GM12865 (cell line): ENCODE data around the gene NUDT3.
A peak's percentile ranks its signal among the peaks of the same experiment; 100 is the strongest.
"Not testable (repeated sequence)": the region's sequence is repeated elsewhere in the genome, so short reads cannot be mapped to it uniquely, and the experiment has no call there.

Experiments
- DNase-seq: peaks from one replicate; pipeline ENCODE4 v3.0.0; 2010; ENCODE audit warnings: low read depth
- H3K4me3 ChIP-seq: 2 replicates; pipeline ENCODE4 v1.5.1; 2011; ENCODE audit warnings: mild to moderate bottlenecking, low read depth, low read length, control low read depth
- CTCF ChIP-seq: IDR thresholded peaks from 2 replicates; pipeline ENCODE4 v1.5.1; 2011; ENCODE audit warnings: low read length, control low read depth, low read depth, inconsistent platforms; ENCODE audit not compliant: insufficient read depth; ENCODE audit errors: missing control alignments

NUDT3 gene

DNA sequence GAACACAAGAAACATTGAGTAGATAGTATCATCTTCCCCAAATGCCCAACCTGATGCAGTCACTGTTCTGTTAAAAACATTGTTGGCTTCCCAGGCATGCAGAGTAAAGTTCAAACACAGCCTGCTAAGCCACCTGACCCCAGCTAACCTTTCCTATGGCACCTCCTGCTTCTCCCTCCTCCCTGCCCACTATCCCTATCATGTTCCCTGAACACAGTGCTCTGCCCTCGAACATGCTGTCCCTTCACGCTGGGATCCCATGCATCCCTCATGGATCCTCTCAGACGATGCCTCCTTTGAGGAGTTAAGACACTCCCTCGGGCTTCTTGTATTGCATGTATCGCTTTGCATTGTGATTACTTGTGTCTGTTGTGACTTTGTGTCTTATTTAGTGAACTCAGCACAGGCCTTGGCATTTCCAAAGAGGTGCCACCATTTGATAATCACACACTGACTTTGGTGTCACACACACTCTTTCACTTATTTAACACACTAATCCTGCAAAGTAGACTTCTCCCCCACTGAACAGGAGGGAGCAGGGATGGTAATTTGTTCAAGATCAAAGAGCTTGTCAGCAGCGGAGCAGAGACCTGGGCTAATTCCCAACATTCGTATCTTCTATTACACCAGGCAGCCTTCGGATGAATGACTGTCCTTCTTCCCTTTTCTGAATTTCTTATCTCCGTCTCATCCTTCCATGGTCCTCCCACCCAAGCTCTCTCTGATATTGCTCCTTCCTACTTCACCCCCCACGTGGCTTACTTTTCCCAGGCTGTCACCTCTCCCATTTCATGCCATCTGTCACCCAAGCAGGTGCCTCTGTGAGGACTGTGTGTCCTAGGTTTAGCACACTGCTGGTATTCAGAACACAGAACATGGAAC lies 115.3 kb downstream of the NUDT3 start:
- no peak for TF ChIP-seq CTCF
- no peak overlapping the region for H3K4me3 ChIP-seq
- DNase-seq = no peak

DNA sequence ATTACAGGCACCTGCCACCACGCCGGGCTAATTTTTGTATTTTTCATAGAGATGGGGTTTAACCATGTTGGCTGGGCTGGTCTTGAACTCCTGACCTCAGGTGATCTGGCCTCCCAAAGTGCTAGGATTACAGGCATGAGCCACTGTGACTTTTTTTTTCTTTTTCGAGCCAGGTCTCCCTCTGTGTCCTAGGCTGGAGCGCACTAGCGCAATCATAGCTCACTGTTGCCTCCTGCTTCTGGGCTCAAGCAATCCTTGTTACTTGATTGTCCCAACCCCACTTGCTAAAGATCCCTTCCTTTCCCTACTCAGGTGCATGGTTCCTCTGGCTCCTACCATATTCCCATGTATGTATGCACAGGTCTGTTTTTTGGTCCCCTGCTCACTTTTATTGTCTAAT lies 116.3 kb downstream of the NUDT3 start:
- no peak overlapping the region for H3K4me3 ChIP-seq
- no peak for DNase-seq
- TF ChIP-seq CTCF = no peak

GRCh38 chr6:34275128-34275804 lies 117.2 kb downstream of the NUDT3 start:
- no peak for DNase-seq
- H3K4me3 ChIP-seq = no peak overlapping the region
- no peak for TF ChIP-seq CTCF

- H3K4me3 ChIP-seq = no peak overlapping the region
- TF ChIP-seq CTCF = no peak
- no peak for DNase-seq
Observed at GRCh38 chr6:34274129-34274528, 118.3 kb downstream of the NUDT3 start.

- no peak for TF ChIP-seq CTCF
- no peak overlapping the region for H3K4me3 ChIP-seq
- no peak for DNase-seq
Observed at GRCh38 chr6:34273242-34273805, 119.1 kb downstream of the NUDT3 start.

DNA sequence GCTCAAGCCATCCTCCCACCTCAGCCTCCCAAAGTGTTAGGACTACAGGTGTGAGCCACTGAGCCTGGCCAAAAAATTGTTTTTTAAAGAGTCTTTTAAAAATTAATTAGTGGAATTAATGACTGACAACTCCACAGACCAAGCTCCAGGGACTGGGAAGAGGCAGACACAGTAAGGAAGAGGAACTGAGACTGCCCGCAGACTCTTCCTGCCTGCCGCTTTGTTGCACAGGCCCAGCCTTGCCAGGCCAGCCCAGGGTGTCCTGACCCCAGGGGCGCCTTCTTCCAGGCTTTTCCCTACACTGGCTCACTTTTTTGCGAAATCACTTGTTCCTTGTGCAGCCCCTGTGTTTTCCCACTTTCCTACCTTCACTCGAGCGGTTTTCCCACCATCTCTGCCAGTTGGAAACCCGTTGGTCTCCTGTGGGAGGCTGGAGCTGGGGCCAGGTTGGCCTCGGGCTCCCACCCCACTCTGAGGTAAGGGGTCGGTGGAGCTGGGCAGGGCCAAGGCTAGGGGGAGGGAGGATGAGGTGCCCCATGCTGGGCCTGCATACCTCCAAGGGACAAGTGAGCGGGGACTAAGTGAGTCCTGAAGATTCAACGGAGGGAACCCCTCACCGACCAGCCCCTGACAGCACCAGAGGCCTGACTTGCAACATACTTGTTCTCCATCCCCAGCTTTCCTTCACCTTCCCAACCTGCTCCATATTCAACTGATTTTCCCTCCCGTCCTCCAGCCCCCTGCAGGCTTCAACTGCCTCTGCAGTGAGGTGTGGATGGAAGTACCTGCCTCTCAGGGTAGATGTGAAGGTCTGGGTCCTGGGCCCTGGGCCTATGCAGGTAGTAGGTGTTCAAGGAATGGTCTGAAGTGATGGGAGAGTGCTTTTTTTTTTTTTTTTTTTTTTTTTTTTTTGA lies 120.2 kb downstream of the NUDT3 start:
- H3K4me3 ChIP-seq = no peak overlapping the region
- no peak for DNase-seq
- peak; percentile 5 for TF ChIP-seq CTCF

- H3K4me3 ChIP-seq, DNase-seq: not testable (repeated sequence)
Observed at GRCh38 chr6:34269658-34270341, 122.7 kb downstream of the NUDT3 start.

GRCh38 chr6:34269132-34269531 lies 123.3 kb downstream of the NUDT3 start:
- not testable (repeated sequence) for H3K4me3 ChIP-seq, DNase-seq
